ENCODE measurements around the gene TUFT1. TPM values are rescaled to one million over a fixed set of nuclear protein-coding genes. Genes with fewer than 3 reads are reported as not detected.
"Not testable (repeated sequence)": the region's sequence is repeated elsewhere in the genome, so short reads cannot be mapped to it uniquely, and the experiment has no call there.

Gene TUFT1
- total RNA-seq, 2 donors from 2014 or later, result 12.7 to 18.3 TPM

DNA sequence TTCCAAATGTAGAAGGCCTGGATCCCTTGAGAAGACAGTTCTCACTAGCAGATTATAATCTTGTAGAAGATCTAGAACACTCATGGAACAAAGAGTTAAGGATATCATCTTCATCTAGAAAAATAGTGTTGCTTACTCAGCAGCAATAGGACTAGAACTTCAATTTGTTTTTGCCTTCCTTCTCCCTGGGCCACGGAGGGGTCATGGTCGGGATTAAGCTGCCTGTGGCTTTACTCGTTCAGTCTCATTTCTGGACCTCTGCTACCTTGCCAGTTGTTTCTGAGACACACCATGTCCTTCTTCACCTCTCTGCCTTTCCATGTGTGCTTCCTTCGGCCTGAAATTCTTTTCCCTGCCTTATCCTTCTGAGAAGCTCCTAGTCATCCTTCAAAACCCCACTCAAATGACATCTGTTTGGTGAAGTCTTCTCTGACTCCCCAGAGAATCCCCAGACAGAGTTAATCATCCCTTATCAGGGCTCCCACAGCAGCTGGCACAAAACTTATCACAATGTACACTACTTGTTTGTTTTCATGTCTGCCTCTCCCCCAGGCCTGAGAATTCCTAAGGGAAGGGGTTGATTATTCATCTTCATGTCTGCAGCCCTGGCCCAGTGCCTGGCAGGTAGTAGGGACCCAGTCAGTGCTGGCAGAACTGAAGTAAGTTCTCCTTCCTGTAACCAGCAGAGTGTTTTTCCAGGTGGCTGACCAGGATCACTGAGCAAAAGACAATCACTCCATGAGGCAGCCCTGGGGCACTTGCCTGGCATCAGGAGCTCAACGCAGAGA is 56.3 kb downstream of the TUFT1 start:
- Histone ChIP-seq H3K27ac (ENCODE audit: low read depth, low read length) (no peak overlapping the region), H3K27me3 (ENCODE audit: control insufficient read depth, insufficient read depth, low read length, poor library complexity, severe bottlenecking) (no peaks in the 10 kb centered on the region), H3K4me1 (ENCODE audit: control insufficient read depth, insufficient read depth, low read length) (peaks cover 6% of the 10 kb centered on the region), H3K9me3 (ENCODE audit: control insufficient read depth, low read length) (peaks cover 13% of the 10 kb centered on the region), H3K4me3 (ENCODE audit: low read length) (peak overlapping the region; percentile 42), H3K9ac (ENCODE audit: extremely low read depth, low read length, poor library complexity, severe bottlenecking) (no peak overlapping the region), H3K36me3 (ENCODE audit: control insufficient read depth, insufficient read depth, low read length) (no peaks in the 10 kb centered on the region)
- Mint-ChIP-seq H3K4me1 (peaks cover 16% of the 10 kb centered on the region), H3K27ac (no peak overlapping the region), H3K27me3 (ENCODE audit: insufficient read depth) (peaks cover 1% of the 10 kb centered on the region), H3K9me3 (peaks cover 22% of the 10 kb centered on the region), H3K36me3 (ENCODE audit: low read depth) (peaks cover 4% of the 10 kb centered on the region), H3K4me3 (no peak overlapping the region)
- WGBS, 2 experiments (ENCODE audit: insufficient coverage in 1 of 2, insufficient read length in 1 of 2), result 87 to 94% methylated on average over 4 to 5 of the region's 5 CpGs
- DNase-seq, result no peak
- TF ChIP-seq, protein P1, sequence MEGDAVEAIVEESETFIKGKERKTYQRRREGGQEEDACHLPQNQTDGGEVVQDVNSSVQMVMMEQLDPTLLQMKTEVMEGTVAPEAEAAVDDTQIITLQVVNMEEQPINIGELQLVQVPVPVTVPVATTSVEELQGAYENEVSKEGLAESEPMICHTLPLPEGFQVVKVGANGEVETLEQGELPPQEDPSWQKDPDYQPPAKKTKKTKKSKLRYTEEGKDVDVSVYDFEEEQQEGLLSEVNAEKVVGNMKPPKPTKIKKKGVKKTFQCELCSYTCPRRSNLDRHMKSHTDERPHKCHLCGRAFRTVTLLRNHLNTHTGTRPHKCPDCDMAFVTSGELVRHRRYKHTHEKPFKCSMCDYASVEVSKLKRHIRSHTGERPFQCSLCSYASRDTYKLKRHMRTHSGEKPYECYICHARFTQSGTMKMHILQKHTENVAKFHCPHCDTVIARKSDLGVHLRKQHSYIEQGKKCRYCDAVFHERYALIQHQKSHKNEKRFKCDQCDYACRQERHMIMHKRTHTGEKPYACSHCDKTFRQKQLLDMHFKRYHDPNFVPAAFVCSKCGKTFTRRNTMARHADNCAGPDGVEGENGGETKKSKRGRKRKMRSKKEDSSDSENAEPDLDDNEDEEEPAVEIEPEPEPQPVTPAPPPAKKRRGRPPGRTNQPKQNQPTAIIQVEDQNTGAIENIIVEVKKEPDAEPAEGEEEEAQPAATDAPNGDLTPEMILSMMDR (conservative IDR thresholded peaks at IDR 0.05), result no peak

DNA sequence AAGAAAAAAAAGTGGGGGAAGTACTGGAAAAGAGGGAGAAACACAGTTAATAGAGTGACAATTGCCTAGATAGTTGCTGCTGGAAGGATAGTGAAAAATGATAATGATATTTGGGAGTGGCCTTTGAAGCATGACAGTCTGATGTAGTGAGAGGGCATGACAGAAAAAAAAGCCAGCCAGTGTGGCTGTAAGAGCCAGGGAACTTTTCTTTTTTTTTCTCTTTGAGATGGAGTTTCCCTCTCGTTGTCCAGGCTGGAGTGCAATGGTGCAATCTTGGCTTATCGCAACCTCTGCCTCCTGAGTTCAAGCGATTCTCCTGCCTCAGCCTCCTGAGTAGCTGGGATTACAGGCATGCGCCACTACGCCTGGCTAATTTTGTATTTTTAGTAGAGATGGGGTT is 62.4 kb downstream of the TUFT1 start:
- not testable (repeated sequence) for DNase-seq; H3K9me3 ChIP-seq (ENCODE audit: control insufficient read depth, low read length); H3K27me3 ChIP-seq (ENCODE audit: control insufficient read depth, insufficient read depth, low read length, poor library complexity, severe bottlenecking); H3K27ac Mint-ChIP-seq; H3K9ac ChIP-seq (ENCODE audit: extremely low read depth, low read length, poor library complexity, severe bottlenecking); H3K36me3 Mint-ChIP-seq (ENCODE audit: low read depth); H3K4me1 ChIP-seq (ENCODE audit: control insufficient read depth, insufficient read depth, low read length); H3K4me3 Mint-ChIP-seq; H3K4me1 Mint-ChIP-seq; H3K27ac ChIP-seq (ENCODE audit: low read depth, low read length); H3K4me3 ChIP-seq (ENCODE audit: low read length); H3K36me3 ChIP-seq (ENCODE audit: control insufficient read depth, insufficient read depth, low read length); H3K27me3 Mint-ChIP-seq (ENCODE audit: insufficient read depth)
- 91 to 100% methylated on average over 2 to 3 of the region's 5 CpGs for WGBS, 2 experiments (ENCODE audit: insufficient coverage in 1 of 2, insufficient read length in 1 of 2)
- peaks cover 13% of the 10 kb centered on the region for H3K9me3 Mint-ChIP-seq

DNA sequence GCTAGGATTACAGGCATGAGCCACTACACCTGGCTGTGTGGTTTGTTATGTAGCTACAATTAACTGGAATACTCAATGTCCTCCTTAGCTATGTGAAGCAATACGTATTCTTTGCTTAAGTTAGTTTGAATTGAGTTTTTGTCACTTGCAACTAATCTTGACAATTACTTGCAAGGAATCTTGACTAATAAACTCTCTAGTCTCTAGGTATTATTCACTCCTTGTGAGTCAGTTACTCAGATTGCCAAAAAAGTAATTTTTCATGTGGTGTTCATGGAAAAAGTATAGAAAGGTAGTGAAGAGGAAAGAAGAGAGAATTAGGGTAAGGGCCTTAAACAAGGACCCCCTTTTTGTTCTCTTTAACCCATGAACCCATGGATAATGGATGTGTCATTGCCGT is 64.2 kb downstream of the TUFT1 start:
- DNase-seq, result no peak
- Mint-ChIP-seq H3K9me3 (peaks cover 3% of the 10 kb centered on the region), H3K4me1 (no peaks in the 10 kb centered on the region), H3K27ac (no peak overlapping the region), H3K27me3 (ENCODE audit: insufficient read depth) (no peaks in the 10 kb centered on the region), H3K4me3 (no peak overlapping the region), H3K36me3 (ENCODE audit: low read depth) (no peaks in the 10 kb centered on the region)
- 80 to 89% methylated on average over 1 to 2 of the region's 2 CpGs for WGBS, 2 experiments (ENCODE audit: insufficient coverage in 1 of 2, insufficient read length in 1 of 2)
- Histone ChIP-seq H3K9ac (ENCODE audit: extremely low read depth, low read length, poor library complexity, severe bottlenecking) (no peak overlapping the region), H3K36me3 (ENCODE audit: control insufficient read depth, insufficient read depth, low read length) (no peaks in the 10 kb centered on the region), H3K27me3 (ENCODE audit: control insufficient read depth, insufficient read depth, low read length, poor library complexity, severe bottlenecking) (no peaks in the 10 kb centered on the region), H3K4me1 (ENCODE audit: control insufficient read depth, insufficient read depth, low read length) (no peaks in the 10 kb centered on the region), H3K4me3 (ENCODE audit: low read length) (no peak overlapping the region), H3K9me3 (ENCODE audit: control insufficient read depth, low read length) (no peaks in the 10 kb centered on the region), H3K27ac (ENCODE audit: low read depth, low read length) (no peak overlapping the region)
- TF ChIP-seq, protein P1 (conservative IDR thresholded peaks at IDR 0.05), result no peak

DNA sequence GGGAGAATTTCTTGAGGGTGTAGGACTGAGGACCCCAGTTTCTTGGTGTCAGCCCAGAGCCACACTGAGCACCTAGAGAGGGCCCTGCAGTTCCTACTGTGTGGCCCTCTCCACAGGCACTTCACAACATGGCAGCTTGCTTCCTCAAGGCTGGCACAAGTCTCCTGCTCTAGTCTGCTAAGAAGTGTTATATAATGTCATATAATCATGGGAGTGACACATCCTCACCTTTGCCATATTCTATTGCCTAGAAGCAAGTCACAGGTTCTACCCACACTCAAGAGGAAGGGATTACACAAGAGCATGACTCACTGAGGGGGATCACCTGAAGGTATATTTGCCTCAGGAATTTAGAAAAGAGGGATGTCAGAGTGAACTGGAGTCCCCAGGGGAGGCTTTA is 66.3 kb downstream of the TUFT1 start:
- Mint-ChIP-seq H3K27me3 (ENCODE audit: insufficient read depth) (no peaks in the 10 kb centered on the region), H3K36me3 (ENCODE audit: low read depth) (no peaks in the 10 kb centered on the region), H3K4me1 (no peaks in the 10 kb centered on the region), H3K9me3 (peaks cover 3% of the 10 kb centered on the region), H3K27ac (no peak overlapping the region), H3K4me3 (no peak overlapping the region)
- H3K4me1 ChIP-seq (ENCODE audit: control insufficient read depth, insufficient read depth, low read length), result no peaks in the 10 kb centered on the region
- no peak overlapping the region for H3K27ac ChIP-seq (ENCODE audit: low read depth, low read length)
- TF ChIP-seq, protein P1 (conservative IDR thresholded peaks at IDR 0.05), result no peak
- no peaks in the 10 kb centered on the region for H3K27me3 ChIP-seq (ENCODE audit: control insufficient read depth, insufficient read depth, low read length, poor library complexity, severe bottlenecking)
- H3K9ac ChIP-seq (ENCODE audit: extremely low read depth, low read length, poor library complexity, severe bottlenecking), result no peak overlapping the region
- no peaks in the 10 kb centered on the region for H3K9me3 ChIP-seq (ENCODE audit: control insufficient read depth, low read length)
- no peaks in the 10 kb centered on the region for H3K36me3 ChIP-seq (ENCODE audit: control insufficient read depth, insufficient read depth, low read length)
- no peak for DNase-seq
- no peak overlapping the region for H3K4me3 ChIP-seq (ENCODE audit: low read length)

Data from endodermal cell (in vitro differentiated cells).